HepG2 (cell line): ENCODE measurements around the gene DNASE2. TPM values are rescaled to one million over a fixed set of nuclear protein-coding genes. Genes with fewer than 3 reads are reported as not detected.

Experiments used
- ATAC-seq: fragments of 200-7000 bp; cut with Tn5 transposase; 3 replicates; pipeline ENCODE4 v1.9.1; 2020; ENCODE audit warnings: mild to moderate bottlenecking, moderate library complexity
- BruUV-seq: library from RNA; stranded (reverse); fragments of 400-500 nt; replicated peaks from 2 replicates; lab custom pipeline; 2021; lab: Mats Ljungman, UMichigan
- CTCF ChIA-PET: fragments of 300-600 bp; formaldehyde crosslinking; extraction: SDS; loops from one replicate; lab custom pipeline; 2021; ENCODE audit warnings: low total read pairs, inconsistent platforms, low intra/inter-chr PET ratio; lab: Yijun Ruan, JAX
- POLR2A ChIA-PET: fragments of 350-600 bp; sonication (Branson Sonifier 250); formaldehyde crosslinking; loops from one replicate; lab custom pipeline; 2020; ENCODE audit warnings: antibody characterized with exemption, inconsistent platforms; lab: Yijun Ruan, JAX
- DNase-seq: peaks from one replicate; pipeline ENCODE4 v3.0.0-alpha.2; 2015; ENCODE audit warnings: low spot score
- FAIRE-seq: peaks from 3 replicates; lab custom pipeline; 2011; peaks lifted over from hg19 to GRCh38; lab: Jason Lieb, UNC
- H2AFZ ChIP-seq: one replicate; pipeline ENCODE4 v1.6.1; 2011; ENCODE audit warnings: low read length, inconsistent platforms
- H3K27ac ChIP-seq: fragments of 300-600 bp; 3 replicates; pipeline ENCODE4 v1.8.0; 2011; ENCODE audit warnings: mixed run types, mild to moderate bottlenecking, mixed read lengths, low read length, inconsistent platforms; ENCODE audit not compliant: insufficient read depth; ENCODE audit errors: extremely low read length
- H3K27me3 ChIP-seq, 2 experiments: fragments of 200-600 bp in 1 of 2; 2 replicates in 1 of 2; 3 replicates in 1 of 2; pipeline versions ENCODE4 v1.6.0 to v1.8.0; 2011; ENCODE audit warnings: low read length in 2 of 2, mild to moderate bottlenecking in 2 of 2, moderate library complexity in 2 of 2, inconsistent platforms in 1 of 2; ENCODE audit not compliant: insufficient read depth in 2 of 2, control insufficient read depth in 1 of 2
- H3K36me3 ChIP-seq, 2 experiments: fragments of 200-600 bp in 1 of 2; replicated peaks in 1 of 2; 2 replicates in 1 of 2; 3 replicates in 1 of 2; pipeline versions ENCODE4 v1.5.1 to v1.8.0; 2011; ENCODE audit warnings: low read length in 2 of 2, inconsistent platforms in 1 of 2; ENCODE audit not compliant: insufficient read depth in 2 of 2, control insufficient read depth in 1 of 2
- H3K4me1 ChIP-seq: 2 replicates; pipeline ENCODE4 v1.5.1; 2012; ENCODE audit warnings: low read length, inconsistent platforms; ENCODE audit not compliant: insufficient read depth
- H3K4me2 ChIP-seq: 2 replicates; pipeline ENCODE4 v1.6.0; 2011; ENCODE audit warnings: low read depth, low read length, inconsistent platforms
- H3K4me3 ChIP-seq, 3 experiments: fragments of 200-600 bp in 1 of 3; sonication (generic), shearing (Covaris generic) in 1 of 3; replicated peaks in 1 of 3; 2 replicates each; pipeline ENCODE4 v1.5.1; 2011 to 2016; ENCODE audit warnings: low read length in 3 of 3, inconsistent platforms in 2 of 3, low read depth in 2 of 3, mild to moderate bottlenecking in 2 of 3, control low read depth in 1 of 3, mixed read lengths in 1 of 3; ENCODE audit not compliant: insufficient read depth in 1 of 3
- H3K79me2 ChIP-seq: one replicate; pipeline ENCODE4 v1.6.1; 2011; ENCODE audit warnings: low read length, inconsistent platforms; ENCODE audit not compliant: insufficient read depth
- H3K9ac ChIP-seq: 2 replicates; pipeline ENCODE4 v1.6.0; 2011; ENCODE audit warnings: mild to moderate bottlenecking, low read depth, low read length, inconsistent platforms; ENCODE audit not compliant: insufficient read depth
- H3K9me3 ChIP-seq: 2 replicates; pipeline ENCODE4 v1.5.1; 2012; ENCODE audit warnings: mild to moderate bottlenecking, low read length
- H4K20me1 ChIP-seq: 2 replicates; pipeline ENCODE4 v1.6.0; 2011; ENCODE audit warnings: inconsistent platforms, mild to moderate bottlenecking, low read length, moderate library complexity; ENCODE audit not compliant: insufficient read depth
- BCL3 ChIP-seq: sonication (generic); formaldehyde crosslinking; IDR thresholded peaks from 2 replicates; pipeline ENCODE4 v1.5.1; 2020; ENCODE audit warnings: mild to moderate bottlenecking, missing genetic modification reagents, moderate library complexity
- HDAC6 ChIP-seq: fragments of 200-600 bp; sonication (generic); IDR thresholded peaks from 2 replicates; pipeline ENCODE4 v1.7.0; 2017; ENCODE audit warnings: mild to moderate bottlenecking, antibody characterized with exemption, low read length, low read depth
- MAX ChIP-seq: IDR thresholded peaks from 2 replicates; pipeline ENCODE4 v1.6.1; 2012; ENCODE audit warnings: inconsistent platforms
- MLXIP ChIP-seq: sonication (generic); formaldehyde crosslinking; IDR thresholded peaks from 2 replicates; pipeline ENCODE4 v1.9.0; 2021; ENCODE audit warnings: missing genetic modification reagents, borderline replicate concordance
- NCOR1 ChIP-seq: fragments of 200-600 bp; sonication (generic); IDR thresholded peaks from 2 replicates; pipeline ENCODE4 v1.7.0; 2017; ENCODE audit warnings: antibody characterized with exemption, low read length, borderline replicate concordance
- NFE2 ChIP-seq: sonication (generic); formaldehyde crosslinking; IDR thresholded peaks from 2 replicates; pipeline ENCODE4 v1.4.0; 2020; ENCODE audit warnings: missing genetic modification reagents
- NFIB ChIP-seq: sonication (generic); formaldehyde crosslinking; IDR thresholded peaks from 2 replicates; pipeline ENCODE4 v1.9.0; 2021; ENCODE audit warnings: missing genetic modification reagents, mild to moderate bottlenecking, borderline replicate concordance
- NKX3-1 ChIP-seq: sonication (generic); formaldehyde crosslinking; IDR thresholded peaks from 2 replicates; pipeline ENCODE4 v1.5.0; 2020; ENCODE audit warnings: missing genetic modification reagents
- SMARCC2 ChIP-seq: fragments of 450-650 bp; IDR thresholded peaks from 2 replicates; pipeline ENCODE4 v1.6.1; 2017; ENCODE audit warnings: antibody characterized with exemption, mild to moderate bottlenecking
- SOX13 ChIP-seq, 3 experiments: fragments of 450-650 bp in 1 of 3; sonication (generic) in 1 of 3; formaldehyde crosslinking in 1 of 3; IDR thresholded peaks in 2 of 3; conservative IDR thresholded peaks in 1 of 3; 2 replicates each; pipeline versions ENCODE4 v1.5.0 to v1.6.1; 2016 to 2020; ENCODE audit warnings: antibody characterized with exemption in 1 of 3, mild to moderate bottlenecking in 1 of 3, missing compliant biosample characterization in 1 of 3, missing genetic modification reagents in 1 of 3, moderate library complexity in 1 of 3
- TBX2 ChIP-seq: sonication (generic); formaldehyde crosslinking; IDR thresholded peaks from 2 replicates; pipeline ENCODE4 v1.5.0; 2020; ENCODE audit warnings: missing genetic modification reagents, mild to moderate bottlenecking, borderline replicate concordance
- TFAP4 ChIP-seq: sonication (generic); IDR thresholded peaks from 2 replicates; pipeline ENCODE4 v1.6.1; 2016; ENCODE audit warnings: low read depth, borderline replicate concordance
- ZFY ChIP-seq: sonication (generic); formaldehyde crosslinking; IDR thresholded peaks from 2 replicates; pipeline ENCODE4 v1.4.0; 2020; ENCODE audit warnings: missing genetic modification reagents
- ZIK1 ChIP-seq: sonication (generic); formaldehyde crosslinking; IDR thresholded peaks from 2 replicates; pipeline ENCODE4 v1.5.0; 2020; ENCODE audit warnings: mild to moderate bottlenecking, low read depth, missing genetic modification reagents, borderline replicate concordance
- ZNF124 ChIP-seq: sonication (generic); formaldehyde crosslinking; IDR thresholded peaks from 2 replicates; pipeline ENCODE4 v1.4.0; 2020; ENCODE audit warnings: missing genetic modification reagents
- ZNF383 ChIP-seq: sonication (generic); formaldehyde crosslinking; IDR thresholded peaks from 2 replicates; pipeline ENCODE4 v1.4.0; 2020; ENCODE audit warnings: missing genetic modification reagents, mild to moderate bottlenecking, borderline replicate concordance
- ZNF674 ChIP-seq: sonication (generic); formaldehyde crosslinking; IDR thresholded peaks from 2 replicates; pipeline ENCODE4 v1.5.0; 2020; ENCODE audit warnings: low read depth, mild to moderate bottlenecking, missing genetic modification reagents
- WGBS: methylation state at CpG from one replicate; pipeline ENCODE4 v1.1.6; 2017; ENCODE audit warnings: low lambda C conversion rate; 5-methylcytosine and 5-hydroxymethylcytosine counted together
- in situ Hi-C: cut with HindIII; loops from 2 replicates; pipeline ENCODE4 v1.10.0; 2017; ENCODE audit warnings: low pct_unique_long_range_greater_than_20kb; ENCODE audit not compliant: extremely low pct_ligation_motif_present
- intact Hi-C: fragments of 100-400 bp; cut with micrococcal nuclease; formaldehyde crosslinking; loops from one replicate; pipeline ENCODE4 v1.10.0; 2022; ENCODE audit not compliant: unreplicated experiment
- polyA plus RNA-seq, 8 experiments: library from polyadenylated mRNA; depleted of rRNA in 3 of 8; stranded (reverse) in 7 of 8; unstranded in 1 of 8; fragments of >200 nt; fragmentation: Illumina TruSeq in 4 of 8; extraction: Trizol in 4 of 8; gene quantifications; 2 replicates each; pipeline versions ENCODE4 v1.2.1 to v1.2.3, GENCODE V29; 2011 to 2016; ENCODE audit warnings: low read depth in 4 of 8, missing spikeins in 1 of 8, mixed read lengths in 1 of 8; ENCODE audit not compliant: insufficient read depth in 1 of 8
- total RNA-seq, 5 experiments: library from RNA; depleted of rRNA; stranded (reverse); fragments of >200 nt; fragmentation: Illumina TruSeq; extraction: Trizol; gene quantifications; 2 replicates each; pipeline ENCODE4 v1.2.3, GENCODE V29; 2016; ENCODE audit warnings: low read depth in 1 of 5

The DNASE2 gene
- total and polyA plus RNA-seq, 2 of the 13 experiments (the other 11 are each of a cell fraction or from before 2014, with no cell fraction given), result 7.5 to 16.2 TPM

GRCh38 chr19:12866416-12867119 is 14.7 kb downstream of the DNASE2 start:
- ATAC-seq (no peak), DNase-seq (no peak), FAIRE-seq (no peak)
- Histone ChIP-seq H3K4me3 (no peak overlapping the region), H3K36me3 (no peaks in the 10 kb centered on the region), H3K4me1 (peaks cover 19% of the 10 kb centered on the region), H2AFZ (no peak overlapping the region), H3K9me3 (no peaks in the 10 kb centered on the region), H4K20me1 (no peaks in the 10 kb centered on the region), H3K27me3 (no peaks in the 10 kb centered on the region), H3K27ac (no peak overlapping the region), H3K4me2 (no peak overlapping the region), H3K79me2 (no peaks in the 10 kb centered on the region), H3K9ac (no peak overlapping the region)
- in situ Hi-C loops (no loop called here), intact Hi-C loops (no loop called here)
- no TSS peak for BruUV-seq
- CTCF ChIA-PET, result no interaction called here
- POLR2A ChIA-PET, result no interaction called here
- WGBS, result 90% methylated on average over 29 of the region's 29 CpGs
- TF ChIP-seq TFAP4, result no peak
- TF ChIP-seq MAX, result no peak
- TF ChIP-seq SOX13 (IDR thresholded peaks at IDR 0.05), result no peak
- TF ChIP-seq SOX13 (CRISPR knock-in tag; conservative IDR thresholded peaks at IDR 0.05 in 1 of 2, IDR thresholded peaks at IDR 0.05 in 1 of 2), result no peak
- no peak for TF ChIP-seq NKX3-1 (CRISPR knock-in tag)
- TF ChIP-seq NFIB (CRISPR knock-in tag), result no peak
- TF ChIP-seq BCL3 (CRISPR knock-in tag), result no peak
- no peak for TF ChIP-seq ZIK1 (CRISPR knock-in tag)
- no peak for TF ChIP-seq ZFY (CRISPR knock-in tag)
- TF ChIP-seq ZNF124, result no peak
- no peak for TF ChIP-seq MLXIP
- no peak for TF ChIP-seq ZNF674 (CRISPR knock-in tag)
- no peak for TF ChIP-seq NCOR1
- no peak for TF ChIP-seq TBX2
- TF ChIP-seq ZNF383, result no peak
- TF ChIP-seq HDAC6, result no peak
- no peak for TF ChIP-seq NFE2 (CRISPR knock-in tag)
- TF ChIP-seq SMARCC2, result no peak
